GM19438 (cell line): ENCODE measurements around the gene TMEM63A.
"Not testable (repeated sequence)": the region's sequence is repeated elsewhere in the genome, so short reads cannot be mapped to it uniquely, and the experiment has no call there.

Experiments used
- ATAC-seq: cut with Tn5 transposase; IDR thresholded peaks from one replicate; pipeline ENCODE4 v1.9.1; 2021; ENCODE audit warnings: low read depth; ENCODE audit not compliant: unreplicated experiment

TMEM63A gene

DNA sequence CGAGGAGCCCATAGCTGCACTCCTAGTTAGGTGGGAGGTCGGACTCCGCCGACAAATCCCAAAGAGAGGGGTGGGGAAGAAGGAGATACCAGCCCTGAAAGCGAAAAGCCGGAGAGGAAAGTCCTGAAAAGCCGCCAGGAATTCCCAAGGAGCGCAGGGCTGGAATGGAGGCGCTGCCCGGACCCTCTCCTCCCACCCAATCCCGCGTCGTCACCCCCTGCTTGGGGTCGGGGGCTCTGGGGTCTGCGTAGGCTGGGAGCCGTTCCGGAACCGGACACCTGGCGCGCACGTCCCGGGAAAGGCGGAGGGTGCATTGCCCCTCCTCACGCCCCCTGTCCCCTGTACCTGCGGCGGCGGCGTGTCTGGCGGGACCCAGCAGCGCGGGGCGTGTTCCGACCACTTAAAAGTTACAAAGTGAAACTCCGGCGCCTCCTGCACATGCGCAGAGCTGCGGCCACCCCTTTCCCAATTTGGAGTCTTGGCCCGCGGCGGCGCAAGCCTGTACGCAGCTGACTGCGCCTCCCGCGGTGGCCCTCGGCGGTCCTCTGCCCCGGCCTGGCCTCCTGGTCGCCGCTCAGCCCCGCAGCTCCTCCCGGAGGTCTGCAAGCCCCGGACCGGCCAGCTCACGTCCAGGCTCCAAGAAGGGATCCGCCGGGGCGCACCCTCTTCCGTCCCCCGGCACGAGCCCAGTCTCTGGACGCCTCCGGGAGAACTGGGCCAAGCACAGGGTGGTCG, at the start of gene TMEM63A:
TSS of gene TMEM63A (minus strand) at position 422 of the 735 bp plus-strand sequence. CDS start 4,800 bp downstream, outside the sequence.
- peak; percentile 63 for ATAC-seq

DNA sequence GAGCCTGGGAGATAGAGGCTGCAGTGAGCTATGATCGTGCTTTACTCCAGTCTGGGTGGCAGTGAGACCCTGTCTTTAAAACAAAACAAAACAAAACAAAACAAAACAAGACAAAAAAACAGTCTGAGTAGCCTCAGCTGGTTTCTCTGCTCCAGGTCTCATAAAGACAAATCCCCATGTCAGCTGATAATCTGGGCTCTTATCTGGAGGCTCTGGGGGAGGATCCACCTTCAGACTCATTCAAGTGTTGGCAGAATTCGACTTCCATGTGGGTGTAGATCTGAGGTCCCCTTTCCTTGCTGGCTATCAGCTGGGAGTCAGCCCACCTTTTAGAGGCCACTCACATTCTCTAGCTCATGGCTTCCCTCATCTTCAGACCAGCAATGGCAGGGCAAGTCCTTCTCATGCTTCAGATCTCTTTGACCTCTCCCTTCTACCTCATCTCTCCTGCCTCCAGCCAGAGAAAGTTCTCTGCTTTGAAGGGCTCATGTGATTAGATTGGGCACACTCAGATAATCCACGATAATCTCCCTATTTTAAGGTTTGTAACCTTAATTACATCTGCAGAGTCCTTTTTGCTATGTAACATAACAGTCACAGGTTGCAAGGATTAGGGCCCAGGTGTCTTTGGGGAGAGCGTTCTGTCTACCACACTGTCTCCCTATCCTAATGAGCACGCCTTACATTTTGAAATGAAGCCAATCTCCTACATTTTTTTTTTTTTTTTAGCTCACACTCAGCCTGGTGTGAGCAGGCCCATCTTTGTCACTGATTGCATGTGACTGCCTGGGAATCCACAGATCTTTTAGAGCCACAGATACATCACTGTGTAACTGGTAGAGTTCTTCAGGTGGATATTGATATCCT, 49.3 kb upstream of the TMEM63A start:
- ATAC-seq: no peak

DNA sequence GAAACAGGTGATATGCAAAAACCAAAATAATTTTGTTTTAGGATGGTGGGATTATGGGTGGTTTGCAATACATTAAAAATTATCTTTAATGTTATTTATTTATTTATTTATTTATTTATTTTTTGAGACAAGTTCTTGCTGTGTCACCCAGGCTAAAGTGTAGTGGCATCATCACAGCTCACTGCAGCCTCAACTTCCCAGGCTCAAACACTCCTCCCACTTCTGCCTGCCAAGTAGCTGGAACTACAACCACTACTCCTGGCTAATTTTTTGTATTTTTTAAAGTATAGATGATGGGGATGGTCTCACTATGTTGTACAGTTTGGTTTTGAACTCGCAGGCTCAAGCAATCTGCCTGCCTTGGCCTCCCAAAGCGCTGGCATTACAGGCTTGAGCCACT, 48.4 kb upstream of the TMEM63A start:
- ATAC-seq: no peak

DNA sequence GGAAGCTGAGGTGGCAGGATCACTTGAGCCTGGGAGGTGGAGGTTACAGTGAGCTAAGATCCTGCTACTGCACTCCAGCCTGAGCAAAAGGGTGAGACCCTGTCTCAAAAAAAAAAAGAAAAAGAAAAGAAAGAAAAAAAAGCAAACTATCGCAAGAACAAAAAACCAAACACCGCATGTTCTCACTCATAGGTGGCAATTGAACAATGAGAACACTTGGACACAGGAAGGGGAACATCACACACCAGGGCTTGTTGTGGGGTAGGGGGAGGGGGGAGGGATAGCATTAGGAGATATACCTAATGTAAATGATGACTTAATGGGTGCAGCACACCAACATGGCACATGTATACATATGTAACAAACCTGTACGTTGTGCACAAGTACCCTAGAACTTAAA, 47.3 kb upstream of the TMEM63A start:
- ATAC-seq: not testable (repeated sequence)

DNA sequence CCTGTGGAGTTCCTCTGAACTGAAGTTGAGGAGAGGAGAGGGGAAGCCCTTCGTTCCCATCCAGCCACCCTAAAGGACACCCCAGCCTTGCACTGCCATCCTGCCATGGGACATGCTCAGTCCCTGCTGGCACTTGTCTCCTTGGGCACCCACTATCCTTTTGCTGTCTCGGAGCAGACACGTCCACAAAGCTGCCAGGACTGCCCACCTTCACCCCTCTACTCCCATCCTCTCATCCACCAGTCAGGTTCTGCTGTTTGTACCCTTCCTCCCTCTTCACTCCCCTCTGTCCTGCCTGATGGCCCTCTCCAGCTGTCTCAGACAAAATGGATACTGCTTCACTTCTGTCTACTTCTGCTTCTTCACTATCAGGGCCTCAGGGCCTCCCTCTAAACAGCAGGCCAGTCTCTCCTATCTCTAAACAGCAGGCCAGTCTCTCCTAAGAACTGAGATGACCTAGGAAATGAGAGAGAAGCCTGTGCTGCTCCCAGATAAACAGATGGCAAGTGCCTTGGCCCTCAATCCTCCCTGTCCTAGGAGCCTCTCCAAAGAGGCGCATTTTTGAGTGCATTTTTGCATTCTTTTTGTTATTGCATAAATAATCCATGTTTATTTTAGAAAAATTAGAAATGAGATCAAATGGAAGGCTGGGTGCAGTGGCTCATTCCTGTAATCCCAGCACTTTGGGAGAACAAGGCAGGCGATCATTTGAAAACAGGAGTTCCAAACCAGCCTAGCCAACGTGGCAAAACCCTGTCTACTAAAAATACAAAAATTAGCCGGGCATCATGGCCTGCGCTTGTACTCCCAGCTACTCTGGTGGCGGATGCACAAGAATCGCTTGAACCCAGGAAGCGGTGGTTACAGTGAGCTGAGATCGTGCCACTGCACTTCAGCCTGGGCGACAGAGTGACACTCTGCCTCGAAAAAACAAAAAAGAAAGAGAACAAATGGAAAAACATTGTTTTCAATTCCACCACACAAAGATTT, 46.3 kb upstream of the TMEM63A start:
- no peak for ATAC-seq

DNA sequence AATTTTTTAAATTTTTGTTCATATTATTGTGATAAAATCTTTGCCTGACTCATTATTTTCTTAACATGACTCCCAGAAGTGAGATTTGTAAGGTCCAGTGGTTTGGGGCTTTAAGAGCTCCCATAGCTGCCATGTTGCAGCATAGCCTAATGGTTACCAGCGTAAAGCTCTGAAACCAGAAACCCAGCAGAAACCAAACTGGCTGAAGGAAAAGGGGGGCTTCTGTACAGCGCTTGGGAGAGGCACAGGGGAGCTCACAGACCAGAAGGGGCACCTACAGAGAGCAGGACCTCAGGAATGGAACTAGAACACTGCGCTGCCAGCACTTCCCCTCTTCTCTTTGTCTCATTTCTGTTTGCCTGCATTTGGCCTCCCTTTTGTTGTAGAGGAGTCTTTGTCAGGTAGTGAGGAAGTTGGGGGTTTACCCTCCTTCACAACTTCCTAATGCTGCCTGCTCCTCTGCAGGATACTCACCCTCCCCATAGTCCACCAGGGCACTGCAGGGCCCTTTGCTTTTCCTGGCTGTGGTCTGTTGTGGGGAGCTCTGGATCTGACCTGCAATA, 44.5 kb upstream of the TMEM63A start:
- no peak for ATAC-seq

DNA sequence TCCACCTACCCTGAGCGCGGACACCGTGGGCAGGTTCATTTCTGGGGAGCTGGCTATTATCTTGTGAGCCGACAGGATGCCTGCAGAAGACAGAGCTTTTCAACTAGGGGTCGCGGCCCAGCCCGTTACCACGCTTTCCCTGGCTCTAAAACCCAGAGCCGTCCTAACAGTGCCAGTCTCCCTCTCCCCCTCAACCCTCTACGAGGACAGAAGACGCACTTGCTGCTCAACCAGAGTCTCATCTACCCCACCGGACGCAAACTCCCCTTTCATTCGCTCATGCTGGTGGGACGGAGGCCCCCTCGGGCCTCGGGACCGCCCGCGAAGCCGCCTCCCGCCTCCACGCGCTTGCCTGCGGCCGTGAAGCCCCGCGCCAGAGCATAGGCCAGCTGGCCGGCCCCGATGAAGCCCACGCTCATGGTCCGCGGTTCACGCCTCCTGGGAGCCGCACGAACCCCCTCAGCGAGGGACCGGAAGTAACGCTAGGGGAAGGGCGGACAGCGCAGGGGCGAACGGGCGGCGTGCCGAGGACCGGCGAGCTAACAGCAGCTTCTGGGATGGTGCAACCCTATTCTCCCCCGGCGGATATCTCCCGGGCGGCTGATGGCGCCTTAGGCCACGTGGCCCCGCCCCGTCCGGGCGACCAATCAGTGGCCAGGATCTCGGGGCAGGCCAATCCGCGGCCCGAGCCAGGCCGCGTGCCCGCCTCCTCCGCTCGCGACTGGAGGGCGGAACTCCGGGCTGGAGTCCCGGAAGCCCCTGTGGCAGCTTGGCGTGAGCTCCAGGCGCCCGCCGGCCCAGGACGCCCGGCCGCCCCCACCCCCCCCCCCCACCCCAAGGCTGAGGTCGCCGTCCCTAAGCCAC, 41.7 kb upstream of the TMEM63A start, which contains the start of gene PYCR2:
TSS of gene PYCR2 (minus strand) at position 559 of the 864 bp plus-strand sequence. CDS start at position 419, 140 bp downstream.
- ATAC-seq: peak; percentile 97

DNA sequence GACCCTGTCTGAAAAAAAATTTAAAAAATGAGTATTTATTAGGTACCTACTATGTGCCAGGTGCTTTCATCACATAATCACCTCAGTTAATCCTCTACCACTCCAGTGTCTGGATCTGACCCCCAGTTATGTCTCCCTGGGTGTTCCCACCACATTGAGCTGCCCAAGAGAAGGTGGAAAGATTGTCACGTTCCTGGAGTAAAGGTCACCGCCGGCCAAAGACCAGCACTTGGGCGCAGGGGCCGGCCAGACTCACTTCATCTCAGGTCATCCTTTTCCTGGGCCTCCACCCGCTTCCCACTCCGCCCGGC, 41.2 kb upstream of the TMEM63A start:
- no peak for ATAC-seq

DNA sequence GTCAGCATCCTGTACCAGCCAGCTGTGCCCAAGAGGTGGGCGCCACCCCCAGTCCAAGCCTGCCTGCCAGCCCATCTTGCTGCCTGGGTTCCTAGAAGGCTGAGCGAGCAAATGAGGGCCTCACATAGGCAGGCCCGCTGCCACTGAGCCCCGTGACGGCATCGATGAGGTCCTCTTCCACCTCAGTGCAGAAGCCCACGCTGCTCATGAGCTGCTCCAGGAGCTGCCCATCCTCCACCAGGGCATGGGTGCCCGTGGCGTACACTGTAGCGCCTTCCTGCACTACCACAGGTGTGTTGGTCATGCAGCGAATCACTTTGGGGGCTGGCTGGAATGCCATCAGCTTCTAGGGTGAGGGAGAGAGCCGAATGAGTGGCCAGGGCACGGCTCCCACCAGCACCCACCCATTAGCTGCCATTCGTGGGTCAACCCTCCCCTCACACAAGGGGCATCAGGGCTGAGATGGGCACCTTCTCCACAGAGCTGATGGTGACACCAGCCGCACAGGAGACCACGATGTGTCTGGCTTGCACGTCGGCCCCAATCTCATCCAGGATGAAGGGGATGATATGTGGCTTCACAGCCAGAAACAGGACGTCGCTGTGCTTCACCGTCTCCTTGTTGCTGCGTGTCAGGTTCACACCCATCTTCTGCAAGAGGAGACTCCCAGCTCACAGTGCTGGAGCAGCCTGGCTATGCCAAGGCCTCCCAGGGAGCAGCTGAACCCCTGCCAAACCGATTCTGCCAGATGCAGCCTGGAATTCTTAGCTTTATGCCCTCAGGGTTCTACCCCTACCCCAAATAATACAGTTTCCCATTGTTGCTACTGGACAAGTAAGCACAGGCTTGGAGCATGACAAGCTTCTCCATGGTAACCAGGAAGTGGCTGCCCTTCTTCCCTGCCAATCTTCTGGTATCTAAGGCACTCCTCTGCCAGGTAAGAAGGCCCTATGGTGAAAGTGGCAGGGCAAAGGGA, 39.8 kb upstream of the TMEM63A start:
- ATAC-seq: no peak

DNA sequence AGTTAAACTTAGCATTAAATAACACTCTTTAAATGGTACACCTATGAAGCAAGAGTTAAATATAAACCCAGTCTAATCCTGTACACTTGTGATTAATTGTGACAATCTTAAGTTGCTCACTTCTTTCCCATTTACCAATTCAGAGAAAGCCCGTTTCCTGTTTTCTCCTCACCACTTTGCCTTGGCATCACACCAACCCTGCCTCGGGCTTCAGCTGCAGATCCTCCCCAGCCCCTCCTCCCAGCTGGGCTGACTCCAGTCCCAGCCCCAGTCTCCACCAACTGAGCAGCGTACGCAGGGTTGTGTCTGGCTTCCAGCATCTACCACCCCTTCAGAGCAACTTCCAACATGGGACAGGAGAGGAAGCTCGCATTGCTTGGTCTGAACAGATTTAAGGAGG, 37.7 kb upstream of the TMEM63A start:
- ATAC-seq: no peak

DNA sequence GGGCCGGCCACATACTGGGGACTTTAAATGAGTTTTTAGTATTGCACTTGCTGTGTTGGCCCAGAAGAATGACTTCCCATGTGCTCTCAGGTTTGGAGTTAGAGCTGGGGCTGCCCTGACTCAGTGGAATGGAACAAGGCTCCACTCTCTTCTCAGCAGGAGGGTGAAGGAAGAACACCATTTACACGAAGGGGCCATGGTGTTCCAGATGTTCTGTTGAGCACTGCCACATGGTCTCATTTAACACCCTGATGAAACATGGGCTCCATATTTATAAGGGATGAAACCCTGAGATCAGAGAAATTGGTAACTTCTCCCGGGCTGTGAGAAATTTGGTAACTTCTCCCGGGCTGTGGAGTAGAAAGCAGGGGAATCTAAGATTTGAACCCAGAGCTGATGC, 36.1 kb upstream of the TMEM63A start:
- ATAC-seq: no peak

DNA sequence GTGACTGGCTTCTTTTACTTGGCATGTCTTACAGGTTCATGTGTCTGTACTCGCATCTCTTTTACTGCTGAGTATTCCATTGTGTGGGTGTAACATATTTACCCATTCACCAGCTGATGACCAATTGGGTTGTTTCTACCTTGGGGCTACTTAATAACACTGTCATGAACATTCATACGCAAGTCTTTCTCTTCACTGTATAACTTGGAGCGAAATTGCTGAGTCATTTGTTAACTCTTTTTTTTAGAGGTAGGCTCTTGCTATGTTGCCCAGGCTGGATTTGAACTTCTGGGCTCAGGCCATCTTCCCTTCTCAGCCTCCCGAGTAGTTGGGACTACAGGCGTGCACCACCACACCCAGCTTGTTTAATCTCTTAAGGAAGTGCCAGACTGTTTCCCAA, 35.4 kb upstream of the TMEM63A start:
- ATAC-seq: no peak

DNA sequence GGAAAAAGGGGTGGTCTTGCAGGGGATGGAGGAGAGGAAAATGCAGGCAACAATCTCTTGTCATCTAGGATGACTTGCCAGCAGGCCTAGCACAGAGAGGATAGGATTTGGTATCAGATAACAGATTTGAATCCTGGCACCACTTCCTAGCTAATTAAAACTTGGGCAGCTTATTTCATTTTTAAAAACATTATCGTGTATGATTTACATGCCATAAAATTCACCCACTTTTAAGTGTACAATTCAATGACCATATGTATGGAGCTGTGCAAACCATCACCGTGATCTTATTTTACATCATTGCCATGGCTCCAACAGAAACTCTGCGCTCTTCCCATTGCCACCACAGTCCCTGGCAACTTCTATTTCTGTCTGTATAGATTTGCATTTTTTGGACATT, 34.9 kb upstream of the TMEM63A start:
- no peak for ATAC-seq

DNA sequence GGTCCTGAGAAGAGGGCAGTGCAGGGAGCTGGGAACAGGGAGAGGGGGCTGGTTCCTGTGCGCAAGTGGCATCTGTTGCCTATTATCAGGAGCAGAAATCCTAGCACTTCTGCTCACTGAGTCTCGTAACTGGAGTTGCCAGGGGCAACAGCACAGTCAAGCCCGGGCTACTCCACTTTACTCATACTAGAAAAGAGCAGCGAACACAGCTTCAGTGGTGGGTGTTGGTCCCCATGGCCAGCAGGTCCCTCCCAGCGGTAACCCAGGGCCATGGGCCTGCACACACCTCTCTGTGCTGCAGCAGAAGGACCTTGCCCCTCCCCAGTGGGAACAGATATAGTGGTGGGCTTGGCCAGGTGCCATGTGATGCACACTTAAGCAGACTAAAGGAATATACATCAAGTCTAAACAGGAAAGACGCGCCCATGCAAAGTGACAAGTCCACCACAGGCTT, 33.4 kb upstream of the TMEM63A start:
- no peak for ATAC-seq

DNA sequence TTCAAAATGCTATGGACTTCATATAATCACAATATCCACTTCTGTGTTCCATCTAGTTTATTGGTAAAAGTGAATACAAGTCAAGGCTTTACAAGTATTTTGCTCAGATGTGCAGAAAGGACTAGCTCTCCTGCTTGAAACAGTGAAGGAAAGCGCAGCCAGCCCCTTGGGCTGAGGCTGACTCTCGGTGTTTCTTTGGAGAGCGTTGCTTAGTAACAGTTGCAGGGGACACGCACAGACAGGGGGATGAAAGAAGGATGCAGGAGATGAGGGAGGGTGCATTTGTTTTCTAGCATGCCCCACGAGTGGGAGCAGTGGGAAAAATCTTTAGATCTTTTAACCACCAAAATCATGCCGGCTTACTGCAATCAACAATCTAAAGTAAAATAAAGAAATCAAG, 32.8 kb upstream of the TMEM63A start:
- ATAC-seq: no peak

DNA sequence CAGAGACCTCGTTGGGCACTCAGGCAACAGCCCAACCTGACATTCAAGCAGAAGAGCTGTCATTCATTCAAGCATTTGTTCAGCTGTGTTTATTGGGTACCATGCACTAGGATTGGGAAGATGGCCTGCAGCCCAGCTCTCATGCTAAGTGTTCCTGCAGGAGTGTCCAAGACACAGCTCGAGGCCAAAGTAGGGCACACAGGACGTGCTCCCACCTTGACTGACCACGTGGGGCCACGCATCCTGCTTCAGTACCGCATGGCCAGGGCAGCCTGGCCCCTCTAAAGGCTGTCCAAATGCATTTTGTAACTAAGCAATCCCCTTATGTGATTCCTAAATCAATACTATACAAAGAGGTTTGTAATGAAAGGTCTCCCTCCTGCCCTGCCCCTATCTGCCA, 32.2 kb upstream of the TMEM63A start:
- ATAC-seq: no peak

DNA sequence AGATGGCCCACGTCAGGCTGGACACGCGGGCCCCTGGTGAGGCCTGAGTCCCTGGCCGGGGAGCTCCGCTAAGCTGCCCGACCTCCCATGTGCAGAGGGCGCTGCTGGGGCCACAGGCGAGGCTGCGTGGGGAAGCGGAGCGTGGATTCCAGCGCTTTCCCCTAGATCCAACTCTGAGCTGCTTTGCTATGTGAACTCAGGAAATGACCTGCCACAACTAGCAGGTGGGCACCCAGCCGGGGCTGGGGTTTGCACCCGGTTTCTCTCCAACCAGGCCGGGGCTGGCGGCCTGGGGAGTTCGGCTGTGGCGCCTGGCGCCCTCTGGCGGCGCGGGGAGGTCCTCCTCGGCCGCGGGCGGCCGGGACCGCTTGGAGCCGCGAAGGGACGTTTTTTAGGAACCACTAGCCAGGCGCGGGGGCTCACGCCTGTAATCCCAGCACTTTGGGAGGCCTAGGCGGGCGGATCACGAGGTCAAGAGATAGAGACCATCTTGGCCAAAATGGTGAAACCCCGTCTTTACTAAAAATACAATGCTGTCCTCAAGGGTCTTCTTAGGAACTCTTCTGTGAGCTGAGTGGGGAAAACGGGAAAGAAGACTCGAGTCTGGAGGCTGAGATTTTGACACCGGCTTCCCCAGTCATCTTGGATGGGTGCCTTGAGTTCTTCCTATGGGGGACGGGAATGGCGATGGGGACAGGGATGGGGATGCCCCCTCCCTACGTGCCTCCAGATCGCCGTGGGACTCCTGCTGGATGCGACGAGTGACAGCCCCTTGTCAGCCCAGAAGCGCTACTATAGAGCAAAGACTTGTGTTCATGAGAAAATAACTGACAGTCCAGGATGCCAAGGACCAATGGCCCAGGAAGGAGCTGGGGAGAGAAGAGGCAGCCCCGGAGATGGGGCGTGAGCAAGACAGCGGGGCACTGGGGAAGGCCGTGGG, 29.3 kb upstream of the TMEM63A start:
- no peak for ATAC-seq
